Pulmonary artery endothelial cell (primary cell): ENCODE results near the gene DHRS13. TPM values are rescaled to one million over a fixed set of nuclear protein-coding genes. Genes with fewer than 3 reads are reported as not detected.
A peak's percentile ranks its signal among the peaks of the same experiment; 100 is the strongest.
"Not testable (repeated sequence)": the region's sequence is repeated elsewhere in the genome, so short reads cannot be mapped to it uniquely, and the experiment has no call there.

ENCODE experiments used
- DNase-seq: peaks from one replicate; pipeline ENCODE4 v3.0.0-alpha.2; 2011; ENCODE audit warnings: low read depth, low spot score
- total RNA-seq: library from RNA; depleted of rRNA; stranded (reverse); fragments of >200 nt; gene quantifications from 2 replicates; pipeline ENCODE4 v1.2.3, GENCODE V29; 2014

The DHRS13 gene
- total RNA-seq, 1 donor from 2014 or later = 5.5 TPM

GRCh38 chr17:28860363-28860808 is 42.5 kb downstream of the DHRS13 start:
- DNase-seq = no peak

- no peak for DNase-seq
Observed at GRCh38 chr17:28858801-28859355, 44.0 kb downstream of the DHRS13 start.

- DNase-seq = no peak
Observed at GRCh38 chr17:28857905-28858800, 44.7 kb downstream of the DHRS13 start.

- DNase-seq = no peak
Observed at GRCh38 chr17:28856028-28856574, 46.8 kb downstream of the DHRS13 start.

- DNase-seq = no peak
Observed at GRCh38 chr17:28855336-28855679, 47.6 kb downstream of the DHRS13 start.

- DNase-seq = peak; percentile 46
Observed at GRCh38 chr17:28854457-28855335, 48.2 kb downstream of the DHRS13 start, which contains the start of gene ERAL1. ERAL1 (plus strand) TSS chr17:28855016; CDS start chr17:28855035, 19 bp downstream.

GRCh38 chr17:28853295-28853694 is 49.6 kb downstream of the DHRS13 start:
- no peak for DNase-seq

GRCh38 chr17:28849281-28849680 is 53.6 kb downstream of the DHRS13 start:
- DNase-seq = no peak

- not testable (repeated sequence) for DNase-seq
Observed at GRCh38 chr17:28848667-28849066, 54.2 kb downstream of the DHRS13 start.

Other genes with a start within 250 kb of the DHRS13 start
- 56.8 and 63.1 TPM in 2 replicates for gene SDF2, start 241.2 kb downstream of the DHRS13 start, total RNA-seq
- 51.3 and 52.4 TPM in 2 replicates for gene SUPT6H, start 240.9 kb downstream of the DHRS13 start, total RNA-seq
- gene PROCA1, start 191.2 kb downstream of the DHRS13 start, total RNA-seq = 0.66 and 2.3 TPM in 2 replicates
- 15.0 and 41.7 TPM in 2 replicates for gene RAB34, start 185.2 kb downstream of the DHRS13 start, total RNA-seq
- gene RPL23A, start 183.1 kb downstream of the DHRS13 start, total RNA-seq = 811 and 821 TPM in 2 replicates
- 1.1 and 1.4 TPM in 2 replicates for gene TLCD1, start 176.8 kb downstream of the DHRS13 start, total RNA-seq
- gene NEK8, start 174.3 kb downstream of the DHRS13 start, total RNA-seq = 2.0 and 2.1 TPM in 2 replicates
- gene TRAF4, start 159.1 kb downstream of the DHRS13 start, total RNA-seq = 28.2 and 32.8 TPM in 2 replicates
- gene FAM222B, start 60.3 kb downstream of the DHRS13 start, total RNA-seq = 3.4 and 5.5 TPM in 2 replicates
- 30.7 and 49.2 TPM in 2 replicates for gene ERAL1, start 48.1 kb downstream of the DHRS13 start, total RNA-seq
- gene FLOT2, start 5.3 kb downstream of the DHRS13 start, total RNA-seq = 77.3 and 80.4 TPM in 2 replicates
- gene PHF12, start 48.4 kb upstream of the DHRS13 start, total RNA-seq = 10.6 and 11.6 TPM in 2 replicates
- gene SEZ6, start 103.0 kb upstream of the DHRS13 start, total RNA-seq = not detected in 2 replicates
- gene PIPOX, start 140.1 kb upstream of the DHRS13 start, total RNA-seq = 0.92 and 2.0 TPM in 2 replicates